Activated CD8-positive, alpha-beta T cell treated with anti-CD3 and anti-CD28 coated beads for 36 hours (primary cell): ENCODE results near the gene LIN7A. TPM values are rescaled to one million over a fixed set of nuclear protein-coding genes. Genes with fewer than 3 reads are reported as not detected.

Experiments
- ATAC-seq: fragments of 200-7000 bp; cut with Tn5 transposase; one replicate; pipeline ENCODE4 v1.10.0; 2021; ENCODE audit warnings: mild to moderate bottlenecking, moderate library complexity
- CTCF ChIA-PET: fragments of 350-600 bp; sonication (Branson Sonifier 250); formaldehyde crosslinking; loops from one replicate; lab custom pipeline; 2021; ENCODE audit warnings: antibody characterized with exemption; lab: Charles Lee
- POLR2A ChIA-PET: fragments of 350-600 bp; sonication (Branson Sonifier 250); formaldehyde crosslinking; loops from one replicate; lab custom pipeline; 2021; ENCODE audit warnings: antibody characterized with exemption; lab: Charles Lee
- DNase-seq: peaks from one replicate; pipeline ENCODE4 v3.0.0-alpha.2; 2020
- H3K27ac Mint-ChIP-seq: one replicate; pipeline ENCODE4 v1.8.0; 2021; ENCODE audit warnings: mild to moderate bottlenecking, mixed read lengths
- H3K27me3 Mint-ChIP-seq: one replicate; pipeline ENCODE4 v1.8.0; 2021; ENCODE audit warnings: mixed read lengths
- H3K36me3 Mint-ChIP-seq: one replicate; pipeline ENCODE4 v1.8.0; 2021; ENCODE audit warnings: low read depth, mixed read lengths
- H3K4me1 Mint-ChIP-seq: one replicate; pipeline ENCODE4 v1.8.0; 2021; ENCODE audit warnings: low read depth, mixed read lengths
- H3K4me3 Mint-ChIP-seq: one replicate; pipeline ENCODE4 v1.8.0; 2021; ENCODE audit warnings: mild to moderate bottlenecking, moderate library complexity, mixed read lengths
- H3K9me3 Mint-ChIP-seq: one replicate; pipeline ENCODE4 v1.8.0; 2021; ENCODE audit warnings: mixed read lengths
- intact Hi-C: fragments of 100-400 bp; cut with micrococcal nuclease; formaldehyde crosslinking; loops from one replicate; pipeline ENCODE4 v1.10.0; 2022
- total RNA-seq, 2 experiments: library from RNA; stranded (reverse); gene quantifications; one replicate each; pipeline ENCODE4 v1.2.3, GENCODE V29; 2021
- TF ChIP-seq, protein P1 (sequence below): fragments of 200-600 bp; IDR thresholded peaks from one replicate; pipeline ENCODE4 v1.8.0; 2022; ENCODE audit warnings: antibody characterized with exemption, mild to moderate bottlenecking

LIN7A gene
- total RNA-seq, 2 experiments from 2014 or later: not detected

DNA sequence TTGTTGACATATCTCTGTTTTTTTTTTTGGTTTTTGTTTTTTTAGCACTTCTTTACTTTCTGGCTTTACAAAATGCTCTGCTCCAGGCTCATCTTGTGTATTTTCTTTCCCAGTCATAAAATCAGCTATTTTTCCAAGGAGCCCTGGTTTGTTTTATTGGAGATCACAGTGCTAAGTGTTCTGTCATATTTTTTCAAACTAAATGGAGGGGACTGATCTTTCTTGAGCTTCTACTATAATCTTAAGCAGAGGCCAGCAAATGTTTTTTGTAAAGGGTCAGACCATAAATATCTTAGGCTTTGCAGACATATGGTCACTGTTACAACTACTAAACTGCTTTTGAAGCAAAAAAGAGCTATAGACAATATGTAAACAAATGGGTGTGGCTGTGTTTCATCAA lies 30.6 kb upstream of the LIN7A start:
- intact Hi-C loops: no loop called here
- CTCF ChIA-PET: no interaction called here

GRCh38 chr12:80967565-80967964 lies 29.8 kb upstream of the LIN7A start:
- no peaks in the 10 kb centered on the region for H3K4me1 Mint-ChIP-seq
- H3K27ac Mint-ChIP-seq: no peak overlapping the region
- no peaks in the 10 kb centered on the region for H3K36me3 Mint-ChIP-seq
- POLR2A ChIA-PET: no interaction called here
- ATAC-seq (no peak), DNase-seq (no peak)
- H3K9me3 Mint-ChIP-seq: peaks cover 5% of the 10 kb centered on the region
- no peaks in the 10 kb centered on the region for H3K27me3 Mint-ChIP-seq
- no peak overlapping the region for H3K4me3 Mint-ChIP-seq
- TF ChIP-seq, protein P1, sequence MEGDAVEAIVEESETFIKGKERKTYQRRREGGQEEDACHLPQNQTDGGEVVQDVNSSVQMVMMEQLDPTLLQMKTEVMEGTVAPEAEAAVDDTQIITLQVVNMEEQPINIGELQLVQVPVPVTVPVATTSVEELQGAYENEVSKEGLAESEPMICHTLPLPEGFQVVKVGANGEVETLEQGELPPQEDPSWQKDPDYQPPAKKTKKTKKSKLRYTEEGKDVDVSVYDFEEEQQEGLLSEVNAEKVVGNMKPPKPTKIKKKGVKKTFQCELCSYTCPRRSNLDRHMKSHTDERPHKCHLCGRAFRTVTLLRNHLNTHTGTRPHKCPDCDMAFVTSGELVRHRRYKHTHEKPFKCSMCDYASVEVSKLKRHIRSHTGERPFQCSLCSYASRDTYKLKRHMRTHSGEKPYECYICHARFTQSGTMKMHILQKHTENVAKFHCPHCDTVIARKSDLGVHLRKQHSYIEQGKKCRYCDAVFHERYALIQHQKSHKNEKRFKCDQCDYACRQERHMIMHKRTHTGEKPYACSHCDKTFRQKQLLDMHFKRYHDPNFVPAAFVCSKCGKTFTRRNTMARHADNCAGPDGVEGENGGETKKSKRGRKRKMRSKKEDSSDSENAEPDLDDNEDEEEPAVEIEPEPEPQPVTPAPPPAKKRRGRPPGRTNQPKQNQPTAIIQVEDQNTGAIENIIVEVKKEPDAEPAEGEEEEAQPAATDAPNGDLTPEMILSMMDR: no peak
- CTCF ChIA-PET: no interaction called here
- intact Hi-C loops: no loop called here

More for the DNA sequence above, 30.6 kb upstream of the LIN7A start:
- no peak overlapping the region for H3K27ac Mint-ChIP-seq
- ATAC-seq: no peak
- no peaks in the 10 kb centered on the region for H3K36me3 Mint-ChIP-seq
- H3K4me1 Mint-ChIP-seq: no peaks in the 10 kb centered on the region
- H3K4me3 Mint-ChIP-seq: no peak overlapping the region
- POLR2A ChIA-PET: no interaction called here
- H3K9me3 Mint-ChIP-seq: peaks cover 5% of the 10 kb centered on the region
- no peak for DNase-seq
- no peaks in the 10 kb centered on the region for H3K27me3 Mint-ChIP-seq
- TF ChIP-seq, protein P1: no peak

- POLR2A ChIA-PET: no interaction called here
- peaks cover 8% of the 10 kb centered on the region for H3K9me3 Mint-ChIP-seq
- no peak for ATAC-seq
- H3K36me3 Mint-ChIP-seq: no peaks in the 10 kb centered on the region
- CTCF ChIA-PET: no interaction called here
- TF ChIP-seq, protein P1: no peak
- no peak overlapping the region for H3K27ac Mint-ChIP-seq
- intact Hi-C loops: no loop called here
- no peak for DNase-seq
- H3K27me3 Mint-ChIP-seq: no peaks in the 10 kb centered on the region
- no peak overlapping the region for H3K4me3 Mint-ChIP-seq
- no peaks in the 10 kb centered on the region for H3K4me1 Mint-ChIP-seq
These were observed 28.3 kb upstream of the LIN7A start for GRCh38 chr12:80966001-80966400.

DNA sequence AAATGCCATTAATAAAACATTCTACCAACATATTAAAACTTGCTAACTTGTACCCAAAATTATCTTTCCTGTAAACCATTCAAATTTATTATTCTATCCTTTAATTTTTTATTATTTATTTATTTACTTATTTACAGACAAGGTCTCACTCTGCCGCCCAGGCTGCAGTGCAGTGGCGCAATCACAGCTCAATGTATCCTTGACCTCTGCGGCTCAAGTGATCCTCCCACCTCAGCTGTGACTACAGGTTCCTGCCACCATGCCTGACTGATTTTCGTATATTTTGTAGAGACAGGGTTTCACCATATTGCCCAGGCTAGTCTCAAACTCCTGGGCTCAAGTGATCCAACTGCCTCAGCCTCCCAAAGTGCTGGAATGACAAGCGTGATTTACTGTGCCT lies 20.4 kb upstream of the LIN7A start:
- intact Hi-C loops: no loop called here
- DNase-seq: no peak
- Mint-ChIP-seq H3K4me3 (no peak overlapping the region), H3K27me3 (no peaks in the 10 kb centered on the region), H3K4me1 (no peaks in the 10 kb centered on the region), H3K36me3 (no peaks in the 10 kb centered on the region), H3K27ac (no peak overlapping the region), H3K9me3 (peaks cover 4% of the 10 kb centered on the region)
- ATAC-seq: no peak
- TF ChIP-seq, protein P1: no peak
- POLR2A ChIA-PET: no interaction called here
- CTCF ChIA-PET: interaction anchor here (1.0 kb wide), 1 partner anchor 31 kb away, joined by 4 read pairs; no protein-coding TSS in a partner anchor

DNA sequence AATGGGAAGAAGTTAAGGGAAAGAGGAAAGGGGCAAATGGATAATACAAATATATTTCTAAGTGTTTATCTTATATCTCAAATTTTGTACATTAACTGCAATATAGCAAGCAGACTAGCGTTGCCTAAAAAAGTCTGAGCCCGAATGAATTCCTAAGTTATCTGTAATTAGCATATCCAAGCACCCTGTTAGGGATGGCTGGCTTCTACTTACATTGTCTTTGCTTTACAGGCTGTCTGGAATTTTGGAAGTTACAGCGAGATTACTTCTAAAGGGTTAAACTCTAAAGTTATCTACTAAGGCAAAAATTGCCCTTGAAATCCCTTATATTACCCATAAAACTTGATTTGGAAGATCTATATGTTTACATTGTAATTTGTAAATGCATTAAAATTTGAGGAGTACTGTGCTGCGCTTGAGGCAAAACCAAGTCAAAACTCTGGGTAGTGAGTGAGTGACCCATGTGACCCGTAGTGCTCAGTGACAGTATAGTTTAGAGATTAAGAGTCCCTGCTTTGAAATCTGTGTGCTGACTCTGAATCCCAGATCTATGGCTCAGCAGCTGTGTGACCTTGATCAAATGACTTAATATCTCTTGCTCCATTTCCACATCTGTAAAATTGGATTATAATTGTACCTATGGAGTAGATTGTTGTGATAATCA lies 17.3 kb upstream of the LIN7A start:
- ATAC-seq (no peak), DNase-seq (no peak)
- Mint-ChIP-seq H3K27me3 (no peaks in the 10 kb centered on the region), H3K36me3 (no peaks in the 10 kb centered on the region), H3K27ac (no peak overlapping the region), H3K4me3 (no peak overlapping the region), H3K9me3 (peaks cover 1% of the 10 kb centered on the region), H3K4me1 (no peaks in the 10 kb centered on the region)
- POLR2A ChIA-PET: no interaction called here
- intact Hi-C loops: no loop called here
- CTCF ChIA-PET: no interaction called here
- TF ChIP-seq, protein P1: no peak
